Left hindlimb (tissue), 1 donor: Measurements from ENCODE around the gene CAMK1D.

Experiments
- DNase-seq: peaks from one replicate; pipeline ENCODE4 v3.0.0-alpha.2; 2018

CAMK1D gene

GRCh38 chr10:12633776-12634620 is 284.7 kb downstream of the CAMK1D start:
- DNase-seq: no peak

GRCh38 chr10:12634621-12634931 is 285.2 kb downstream of the CAMK1D start:
- DNase-seq: no peak

GRCh38 chr10:12635127-12635541 is 285.8 kb downstream of the CAMK1D start:
- DNase-seq: no peak

- no peak for DNase-seq
Measured at GRCh38 chr10:12636571-12636970, 287.2 kb downstream of the CAMK1D start.

GRCh38 chr10:12637649-12638048 is 288.3 kb downstream of the CAMK1D start:
- DNase-seq: no peak

- no peak for DNase-seq
Measured at GRCh38 chr10:12638103-12638502, 288.8 kb downstream of the CAMK1D start.

GRCh38 chr10:12638781-12639180 is 289.4 kb downstream of the CAMK1D start:
- no peak for DNase-seq

- no peak for DNase-seq
Measured at GRCh38 chr10:12639996-12640944, 290.9 kb downstream of the CAMK1D start.

- no peak for DNase-seq
Measured at GRCh38 chr10:12642036-12642435, 292.7 kb downstream of the CAMK1D start.

- no peak for DNase-seq
Measured at GRCh38 chr10:12643279-12643678, 293.9 kb downstream of the CAMK1D start.

GRCh38 chr10:12644380-12645144 is 295.2 kb downstream of the CAMK1D start:
- DNase-seq: no peak

- no peak for DNase-seq
Measured at GRCh38 chr10:12645449-12645848, 296.1 kb downstream of the CAMK1D start.

- DNase-seq: no peak
Measured at GRCh38 chr10:12649012-12649584, 299.8 kb downstream of the CAMK1D start.

- DNase-seq: no peak
Measured at GRCh38 chr10:12650122-12650521, 300.8 kb downstream of the CAMK1D start.

GRCh38 chr10:12650538-12651298 is 301.4 kb downstream of the CAMK1D start:
- DNase-seq: no peak

- no peak for DNase-seq
Measured at GRCh38 chr10:12655940-12656339, 306.6 kb downstream of the CAMK1D start.

- DNase-seq: no peak
Measured at GRCh38 chr10:12656518-12657142, 307.3 kb downstream of the CAMK1D start.

- no peak for DNase-seq
Measured at GRCh38 chr10:12657489-12657888, 308.1 kb downstream of the CAMK1D start.

GRCh38 chr10:12658526-12658925 is 309.2 kb downstream of the CAMK1D start:
- DNase-seq: no peak

GRCh38 chr10:12659706-12660105 is 310.4 kb downstream of the CAMK1D start:
- DNase-seq: no peak

GRCh38 chr10:12660812-12661211 is 311.5 kb downstream of the CAMK1D start:
- DNase-seq: no peak
